HS-27A (cell line): Measurements from ENCODE around the gene ANO9.

ENCODE experiments used
- DNase-seq: peaks from one replicate; pipeline ENCODE4 v3.0.0-alpha.2; 2012; ENCODE audit warnings: low read depth, missing footprints

ANO9 gene

GRCh38 chr11:369336-370018 is 72.3 kb downstream of the ANO9 start, which contains the start of gene B4GALNT4:
Gene B4GALNT4, plus strand, starts transcription at chr11:369499. Its CDS starts 305 bp downstream, at chr11:369804.
- no peak for DNase-seq

- no peak for DNase-seq
Measured at GRCh38 chr11:368414-369335, 73.1 kb downstream of the ANO9 start.

GRCh38 chr11:367956-368413 is 73.8 kb downstream of the ANO9 start:
- no peak for DNase-seq
